ENCODE results near the gene PLPP4.

GRCh38 chr10:120457431-120458172 lies 575 bp downstream of the PLPP4 start:
- TF ChIP-seq, protein P1, sequence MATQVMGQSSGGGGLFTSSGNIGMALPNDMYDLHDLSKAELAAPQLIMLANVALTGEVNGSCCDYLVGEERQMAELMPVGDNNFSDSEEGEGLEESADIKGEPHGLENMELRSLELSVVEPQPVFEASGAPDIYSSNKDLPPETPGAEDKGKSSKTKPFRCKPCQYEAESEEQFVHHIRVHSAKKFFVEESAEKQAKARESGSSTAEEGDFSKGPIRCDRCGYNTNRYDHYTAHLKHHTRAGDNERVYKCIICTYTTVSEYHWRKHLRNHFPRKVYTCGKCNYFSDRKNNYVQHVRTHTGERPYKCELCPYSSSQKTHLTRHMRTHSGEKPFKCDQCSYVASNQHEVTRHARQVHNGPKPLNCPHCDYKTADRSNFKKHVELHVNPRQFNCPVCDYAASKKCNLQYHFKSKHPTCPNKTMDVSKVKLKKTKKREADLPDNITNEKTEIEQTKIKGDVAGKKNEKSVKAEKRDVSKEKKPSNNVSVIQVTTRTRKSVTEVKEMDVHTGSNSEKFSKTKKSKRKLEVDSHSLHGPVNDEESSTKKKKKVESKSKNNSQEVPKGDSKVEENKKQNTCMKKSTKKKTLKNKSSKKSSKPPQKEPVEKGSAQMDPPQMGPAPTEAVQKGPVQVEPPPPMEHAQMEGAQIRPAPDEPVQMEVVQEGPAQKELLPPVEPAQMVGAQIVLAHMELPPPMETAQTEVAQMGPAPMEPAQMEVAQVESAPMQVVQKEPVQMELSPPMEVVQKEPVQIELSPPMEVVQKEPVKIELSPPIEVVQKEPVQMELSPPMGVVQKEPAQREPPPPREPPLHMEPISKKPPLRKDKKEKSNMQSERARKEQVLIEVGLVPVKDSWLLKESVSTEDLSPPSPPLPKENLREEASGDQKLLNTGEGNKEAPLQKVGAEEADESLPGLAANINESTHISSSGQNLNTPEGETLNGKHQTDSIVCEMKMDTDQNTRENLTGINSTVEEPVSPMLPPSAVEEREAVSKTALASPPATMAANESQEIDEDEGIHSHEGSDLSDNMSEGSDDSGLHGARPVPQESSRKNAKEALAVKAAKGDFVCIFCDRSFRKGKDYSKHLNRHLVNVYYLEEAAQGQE (IDR thresholded peaks at IDR 0.05; ENCODE audit: insufficient read depth in 1 of 2, low read depth in 2 of 2, low read length in 2 of 2): no peak
- TF ChIP-seq POLR2AphosphoS5 (IDR thresholded peaks at IDR 0.05; ENCODE audit: low read depth, low read length): no peak
- TF ChIP-seq SIN3A (IDR thresholded peaks at IDR 0.05; ENCODE audit: borderline replicate concordance, insufficient read depth, low read length): no peak
- no peak for TF ChIP-seq TAF1 (IDR thresholded peaks at IDR 0.05; ENCODE audit: borderline replicate concordance, insufficient read depth, low read length)

Measured in PFSK-1 (cell line).